Epithelial cell of proximal tubule (primary cell): ENCODE data around the gene MEIS1. TPM values are rescaled to one million over a fixed set of nuclear protein-coding genes. Genes with fewer than 3 reads are reported as not detected.
A peak's percentile ranks its signal among the peaks of the same experiment; 100 is the strongest.

Source experiments
- DNase-seq: peaks from one replicate; pipeline ENCODE4 v3.0.0-alpha.2; 2011; ENCODE audit warnings: low read depth
- H3K4me3 ChIP-seq: 2 replicates; pipeline ENCODE4 v1.5.1; 2011; ENCODE audit warnings: low read depth, mild to moderate bottlenecking, low read length
- total RNA-seq: library from RNA; depleted of rRNA; stranded (reverse); fragments of >200 nt; gene quantifications from 2 replicates; pipeline ENCODE4 v1.2.3, GENCODE V29; 2015
- TF ChIP-seq, protein P1 (sequence below): conservative IDR thresholded peaks from 2 replicates; pipeline ENCODE4 v1.5.1; 2012; ENCODE audit warnings: low read depth, mild to moderate bottlenecking, low read length

The MEIS1 gene
- total RNA-seq, 1 donor from 2014 or later: 0.23 TPM

DNA sequence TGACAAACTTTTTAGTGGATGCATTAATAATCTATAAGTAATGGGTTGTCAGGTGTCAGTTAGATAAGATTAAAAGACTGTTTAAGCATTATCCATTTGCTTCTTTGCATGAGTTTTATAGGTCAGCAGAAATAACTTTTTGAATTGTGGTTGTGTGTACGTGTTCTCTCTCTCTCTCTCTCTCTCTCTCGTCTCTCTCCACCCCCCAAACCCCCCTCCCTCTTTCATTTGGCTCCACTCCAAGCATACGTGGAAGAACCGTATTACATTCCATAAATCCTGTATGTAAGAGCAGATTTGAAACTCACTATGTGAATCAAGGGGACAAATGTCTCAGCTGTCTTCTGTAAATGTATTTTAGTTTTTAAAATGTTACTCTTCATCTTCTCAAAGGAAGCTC is 120.2 kb downstream of the MEIS1 start:
- TF ChIP-seq, protein P1, sequence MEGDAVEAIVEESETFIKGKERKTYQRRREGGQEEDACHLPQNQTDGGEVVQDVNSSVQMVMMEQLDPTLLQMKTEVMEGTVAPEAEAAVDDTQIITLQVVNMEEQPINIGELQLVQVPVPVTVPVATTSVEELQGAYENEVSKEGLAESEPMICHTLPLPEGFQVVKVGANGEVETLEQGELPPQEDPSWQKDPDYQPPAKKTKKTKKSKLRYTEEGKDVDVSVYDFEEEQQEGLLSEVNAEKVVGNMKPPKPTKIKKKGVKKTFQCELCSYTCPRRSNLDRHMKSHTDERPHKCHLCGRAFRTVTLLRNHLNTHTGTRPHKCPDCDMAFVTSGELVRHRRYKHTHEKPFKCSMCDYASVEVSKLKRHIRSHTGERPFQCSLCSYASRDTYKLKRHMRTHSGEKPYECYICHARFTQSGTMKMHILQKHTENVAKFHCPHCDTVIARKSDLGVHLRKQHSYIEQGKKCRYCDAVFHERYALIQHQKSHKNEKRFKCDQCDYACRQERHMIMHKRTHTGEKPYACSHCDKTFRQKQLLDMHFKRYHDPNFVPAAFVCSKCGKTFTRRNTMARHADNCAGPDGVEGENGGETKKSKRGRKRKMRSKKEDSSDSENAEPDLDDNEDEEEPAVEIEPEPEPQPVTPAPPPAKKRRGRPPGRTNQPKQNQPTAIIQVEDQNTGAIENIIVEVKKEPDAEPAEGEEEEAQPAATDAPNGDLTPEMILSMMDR: no peak
- no peak overlapping the region for H3K4me3 ChIP-seq
- no peak for DNase-seq

GRCh38 chr2:66555501-66556324 is 120.8 kb downstream of the MEIS1 start:
- TF ChIP-seq, protein P1: no peak
- no peak for DNase-seq
- peak overlapping the region; percentile 19 for H3K4me3 ChIP-seq

- TF ChIP-seq, protein P1: no peak
- no peak for DNase-seq
- H3K4me3 ChIP-seq: no peak overlapping the region
Measured at GRCh38 chr2:66559672-66560071, 124.7 kb downstream of the MEIS1 start.

GRCh38 chr2:66560683-66561082 is 125.8 kb downstream of the MEIS1 start:
- H3K4me3 ChIP-seq: no peak overlapping the region
- TF ChIP-seq, protein P1: no peak
- no peak for DNase-seq

DNA sequence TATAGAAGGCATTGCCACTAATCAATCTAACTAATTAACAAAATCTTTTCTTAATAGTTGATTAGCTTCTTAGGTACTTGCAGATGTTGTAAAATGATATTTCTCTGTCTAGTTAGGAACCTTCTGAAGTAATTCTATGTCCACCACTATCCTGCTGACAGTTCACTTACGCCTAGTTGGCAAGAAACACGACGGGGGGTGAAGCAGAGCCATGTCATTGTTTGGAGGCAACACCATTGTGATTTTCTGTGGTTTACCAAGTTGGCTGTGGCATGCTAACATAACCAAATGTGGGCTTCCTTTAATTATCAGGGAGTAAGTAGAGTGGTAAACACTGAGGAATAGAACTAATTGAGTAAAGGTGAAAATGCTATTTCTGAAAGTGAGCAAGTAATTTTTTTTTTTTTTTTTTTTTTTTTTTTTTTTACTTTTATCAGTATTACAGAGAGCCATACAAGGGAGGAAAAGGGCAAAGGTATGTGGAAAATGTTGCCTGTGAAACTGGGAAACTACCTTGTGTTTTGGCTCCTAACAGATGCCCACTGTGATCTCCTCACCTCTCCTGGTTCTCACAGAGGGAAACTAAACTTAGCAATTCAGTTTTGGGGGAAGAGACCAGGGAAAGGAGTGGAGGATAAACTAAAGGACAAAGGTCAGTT is 126.8 kb downstream of the MEIS1 start:
- H3K4me3 ChIP-seq: no peak overlapping the region
- TF ChIP-seq, protein P1: no peak
- no peak for DNase-seq

DNA sequence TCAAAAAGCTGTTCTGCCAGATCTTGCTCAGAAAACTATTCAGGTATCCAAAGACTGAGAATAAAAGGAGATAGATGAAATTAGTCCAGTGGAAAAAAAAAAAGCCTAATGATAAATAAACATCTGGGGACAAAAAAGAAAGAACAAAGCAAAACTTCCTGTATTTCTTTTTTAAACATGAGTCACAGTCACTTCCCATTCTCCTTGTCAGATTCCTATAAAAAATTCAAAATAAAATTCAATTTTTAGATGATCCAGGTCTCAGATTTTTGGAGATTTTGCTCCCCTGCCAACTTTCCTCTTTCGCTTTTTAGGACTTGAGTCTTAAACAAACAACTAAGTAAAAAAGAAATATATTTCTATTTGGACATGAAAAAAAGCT is 127.4 kb downstream of the MEIS1 start:
- H3K4me3 ChIP-seq: no peak overlapping the region
- DNase-seq: no peak
- TF ChIP-seq, protein P1: no peak

GRCh38 chr2:66563473-66563872 is 128.5 kb downstream of the MEIS1 start:
- DNase-seq: no peak
- TF ChIP-seq, protein P1: no peak
- H3K4me3 ChIP-seq: no peak overlapping the region
